ENCODE measurements around the gene DVL2.

DNA sequence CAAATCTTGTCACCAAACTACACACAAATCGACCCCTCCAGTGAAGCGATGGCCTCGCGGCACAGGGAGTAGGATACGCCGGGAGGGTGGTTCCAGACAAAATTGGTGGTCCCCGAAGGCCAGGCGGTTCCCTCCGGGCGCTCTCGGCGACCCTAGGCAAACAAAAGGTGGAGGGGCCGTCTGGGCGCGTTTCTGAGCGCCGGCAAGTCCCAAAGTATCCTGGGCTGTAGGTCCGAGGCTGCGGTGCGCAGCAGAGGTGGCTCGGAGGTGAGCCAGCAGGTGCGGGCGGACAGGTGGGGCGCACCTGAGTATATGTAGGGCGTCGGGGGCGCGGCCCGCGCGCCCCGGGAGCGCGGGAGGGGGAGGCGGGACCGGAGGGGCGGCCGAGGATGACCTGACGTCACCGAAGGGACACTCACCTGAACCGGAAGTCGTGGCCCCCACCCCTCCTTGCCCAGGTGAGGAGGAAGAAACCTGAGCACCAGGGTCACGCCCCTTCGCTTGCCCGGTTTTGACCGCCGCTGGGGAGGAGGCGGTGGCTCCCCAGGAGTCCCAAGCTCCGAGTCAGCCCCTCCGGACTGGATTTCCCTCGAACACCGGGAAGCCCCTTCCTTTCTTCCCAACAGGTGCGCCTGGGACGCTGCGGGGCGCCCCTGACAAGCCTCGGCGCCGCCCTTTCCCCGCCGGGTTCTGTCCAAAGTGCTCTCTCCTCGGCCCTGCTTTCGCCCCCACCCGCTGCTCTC, 28.0 kb upstream of the DVL2 start, which contains the start of gene CLDN7:
- TF ChIP-seq, protein P1, sequence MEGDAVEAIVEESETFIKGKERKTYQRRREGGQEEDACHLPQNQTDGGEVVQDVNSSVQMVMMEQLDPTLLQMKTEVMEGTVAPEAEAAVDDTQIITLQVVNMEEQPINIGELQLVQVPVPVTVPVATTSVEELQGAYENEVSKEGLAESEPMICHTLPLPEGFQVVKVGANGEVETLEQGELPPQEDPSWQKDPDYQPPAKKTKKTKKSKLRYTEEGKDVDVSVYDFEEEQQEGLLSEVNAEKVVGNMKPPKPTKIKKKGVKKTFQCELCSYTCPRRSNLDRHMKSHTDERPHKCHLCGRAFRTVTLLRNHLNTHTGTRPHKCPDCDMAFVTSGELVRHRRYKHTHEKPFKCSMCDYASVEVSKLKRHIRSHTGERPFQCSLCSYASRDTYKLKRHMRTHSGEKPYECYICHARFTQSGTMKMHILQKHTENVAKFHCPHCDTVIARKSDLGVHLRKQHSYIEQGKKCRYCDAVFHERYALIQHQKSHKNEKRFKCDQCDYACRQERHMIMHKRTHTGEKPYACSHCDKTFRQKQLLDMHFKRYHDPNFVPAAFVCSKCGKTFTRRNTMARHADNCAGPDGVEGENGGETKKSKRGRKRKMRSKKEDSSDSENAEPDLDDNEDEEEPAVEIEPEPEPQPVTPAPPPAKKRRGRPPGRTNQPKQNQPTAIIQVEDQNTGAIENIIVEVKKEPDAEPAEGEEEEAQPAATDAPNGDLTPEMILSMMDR (conservative IDR thresholded peaks at IDR 0.05; ENCODE audit: low read depth, low read length): no peak
- no peak for TF ChIP-seq EZH2 (IDR thresholded peaks at IDR 0.05; ENCODE audit: borderline replicate concordance, low read depth, low read length, poor library complexity, severe bottlenecking)
